ENCODE data around the gene RPH3AL. TPM values are rescaled to one million over a fixed set of nuclear protein-coding genes. Genes with fewer than 3 reads are reported as not detected.

Gene RPH3AL
- total RNA-seq, 1 donor from 2014 or later: 22.3 TPM

GRCh38 chr17:178292-179065, 174.1 kb downstream of the RPH3AL start:
- H3K36me3 Mint-ChIP-seq (ENCODE audit: unreplicated experiment): no peaks in the 10 kb centered on the region
- TF ChIP-seq, protein P1, sequence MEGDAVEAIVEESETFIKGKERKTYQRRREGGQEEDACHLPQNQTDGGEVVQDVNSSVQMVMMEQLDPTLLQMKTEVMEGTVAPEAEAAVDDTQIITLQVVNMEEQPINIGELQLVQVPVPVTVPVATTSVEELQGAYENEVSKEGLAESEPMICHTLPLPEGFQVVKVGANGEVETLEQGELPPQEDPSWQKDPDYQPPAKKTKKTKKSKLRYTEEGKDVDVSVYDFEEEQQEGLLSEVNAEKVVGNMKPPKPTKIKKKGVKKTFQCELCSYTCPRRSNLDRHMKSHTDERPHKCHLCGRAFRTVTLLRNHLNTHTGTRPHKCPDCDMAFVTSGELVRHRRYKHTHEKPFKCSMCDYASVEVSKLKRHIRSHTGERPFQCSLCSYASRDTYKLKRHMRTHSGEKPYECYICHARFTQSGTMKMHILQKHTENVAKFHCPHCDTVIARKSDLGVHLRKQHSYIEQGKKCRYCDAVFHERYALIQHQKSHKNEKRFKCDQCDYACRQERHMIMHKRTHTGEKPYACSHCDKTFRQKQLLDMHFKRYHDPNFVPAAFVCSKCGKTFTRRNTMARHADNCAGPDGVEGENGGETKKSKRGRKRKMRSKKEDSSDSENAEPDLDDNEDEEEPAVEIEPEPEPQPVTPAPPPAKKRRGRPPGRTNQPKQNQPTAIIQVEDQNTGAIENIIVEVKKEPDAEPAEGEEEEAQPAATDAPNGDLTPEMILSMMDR (IDR thresholded peaks at IDR 0.05; ENCODE audit: partially characterized antibody, unreplicated experiment): no peak
- H3K4me1 Mint-ChIP-seq (ENCODE audit: low read depth, unreplicated experiment): peaks cover 28% of the 10 kb centered on the region
- H3K27ac Mint-ChIP-seq (ENCODE audit: unreplicated experiment): no peak overlapping the region
- no peak for DNase-seq
- peaks cover 12% of the 10 kb centered on the region for H3K27me3 Mint-ChIP-seq (ENCODE audit: unreplicated experiment)
- H3K9me3 Mint-ChIP-seq (ENCODE audit: unreplicated experiment): peaks cover 17% of the 10 kb centered on the region
- peak overlapping the region; percentile 79 for H3K4me3 Mint-ChIP-seq (ENCODE audit: unreplicated experiment)

- H3K36me3 Mint-ChIP-seq (ENCODE audit: unreplicated experiment): no peaks in the 10 kb centered on the region
- TF ChIP-seq, protein P1 (IDR thresholded peaks at IDR 0.05; ENCODE audit: partially characterized antibody, unreplicated experiment): no peak
- H3K9me3 Mint-ChIP-seq (ENCODE audit: unreplicated experiment): peaks cover 10% of the 10 kb centered on the region
- DNase-seq: no peak
- H3K4me1 Mint-ChIP-seq (ENCODE audit: low read depth, unreplicated experiment): peaks cover 26% of the 10 kb centered on the region
- H3K27me3 Mint-ChIP-seq (ENCODE audit: unreplicated experiment): peaks cover 9% of the 10 kb centered on the region
- peak overlapping the region; percentile 67 for H3K4me3 Mint-ChIP-seq (ENCODE audit: unreplicated experiment)
- no peak overlapping the region for H3K27ac Mint-ChIP-seq (ENCODE audit: unreplicated experiment)
Measured at GRCh38 chr17:177762-178161, 174.8 kb downstream of the RPH3AL start.

DNA sequence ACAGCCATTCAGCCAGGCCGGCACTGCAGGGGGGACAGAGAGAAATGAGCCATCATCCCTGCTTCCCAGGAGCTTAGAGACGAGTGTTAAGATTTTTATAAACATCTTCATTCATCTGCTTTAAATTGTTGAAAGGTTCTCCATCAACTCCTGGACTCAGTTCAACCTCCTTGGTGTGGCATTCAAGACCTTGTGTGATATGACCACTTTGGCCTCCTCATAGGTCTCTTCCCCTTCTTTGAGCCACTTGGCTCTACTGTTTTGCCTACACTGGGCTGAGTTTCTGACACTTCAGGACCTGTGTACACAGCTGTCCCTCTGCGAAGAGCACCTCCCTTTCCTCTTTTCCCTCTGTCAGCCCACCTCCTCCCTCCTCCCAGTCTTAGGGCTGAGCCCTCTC, 175.5 kb downstream of the RPH3AL start:
- DNase-seq: no peak
- Mint-ChIP-seq H3K36me3 (ENCODE audit: unreplicated experiment) (no peaks in the 10 kb centered on the region), H3K27ac (ENCODE audit: unreplicated experiment) (no peak overlapping the region), H3K9me3 (ENCODE audit: unreplicated experiment) (peaks cover 8% of the 10 kb centered on the region), H3K4me1 (ENCODE audit: low read depth, unreplicated experiment) (peaks cover 23% of the 10 kb centered on the region), H3K4me3 (ENCODE audit: unreplicated experiment) (peak overlapping the region; percentile 1), H3K27me3 (ENCODE audit: unreplicated experiment) (peaks cover 7% of the 10 kb centered on the region)
- TF ChIP-seq, protein P1 (IDR thresholded peaks at IDR 0.05; ENCODE audit: partially characterized antibody, unreplicated experiment): no peak

- H3K27ac Mint-ChIP-seq (ENCODE audit: unreplicated experiment): peak overlapping the region; percentile 59
- DNase-seq: peak; percentile 51
Measured at GRCh38 chr17:173166-173911, 179.3 kb downstream of the RPH3AL start.

More at GRCh38 chr17:173166-173911, 179.3 kb downstream of the RPH3AL start:
- TF ChIP-seq, protein P1 (IDR thresholded peaks at IDR 0.05; ENCODE audit: partially characterized antibody, unreplicated experiment): no peak
- Mint-ChIP-seq H3K27me3 (ENCODE audit: unreplicated experiment) (peaks cover 4% of the 10 kb centered on the region), H3K4me1 (ENCODE audit: low read depth, unreplicated experiment) (peaks cover 17% of the 10 kb centered on the region), H3K9me3 (ENCODE audit: unreplicated experiment) (peaks cover 6% of the 10 kb centered on the region), H3K36me3 (ENCODE audit: unreplicated experiment) (no peaks in the 10 kb centered on the region), H3K4me3 (ENCODE audit: unreplicated experiment) (no peak overlapping the region)
